Mesodermal cell (in vitro differentiated cells): ENCODE measurements around the gene BRCA2.
A peak's percentile ranks its signal among the peaks of the same experiment; 100 is the strongest.

Experiments used
- H3K27ac ChIP-seq: 2 replicates; pipeline ENCODE4 v1.7.0; 2013; ENCODE audit warnings: mild to moderate bottlenecking, low read depth, low read length, moderate library complexity; ENCODE audit not compliant: severe bottlenecking
- H3K36me3 ChIP-seq: 2 replicates; pipeline ENCODE4 v1.7.1; 2013; ENCODE audit warnings: mild to moderate bottlenecking, low read length, moderate library complexity; ENCODE audit not compliant: control insufficient read depth, insufficient read depth
- H3K4me1 ChIP-seq: one replicate; pipeline ENCODE4 v1.7.1; 2013; ENCODE audit warnings: mild to moderate bottlenecking, low read length; ENCODE audit not compliant: insufficient read depth, control insufficient read depth, poor library complexity, severe bottlenecking
- H3K4me3 ChIP-seq: 2 replicates; pipeline ENCODE4 v1.7.0; 2013; ENCODE audit warnings: low read length, control low read depth, mild to moderate bottlenecking; ENCODE audit not compliant: insufficient read depth, poor library complexity, severe bottlenecking; ENCODE audit errors: extremely low read depth
- H3K9me3 ChIP-seq: 2 replicates; pipeline ENCODE4 v1.7.1; 2013; ENCODE audit warnings: mild to moderate bottlenecking, low read length, moderate library complexity; ENCODE audit not compliant: control insufficient read depth
- whole genome bisulfite sequencing, 2 experiments: methylation state at CpG; one replicate each; pipeline ENCODE4 v1.1.5; 2013; ENCODE audit warnings: missing lambda C conversion rate in 2 of 2; ENCODE audit not compliant: insufficient coverage in 2 of 2; 5-methylcytosine and 5-hydroxymethylcytosine counted together

The BRCA2 gene

GRCh38 chr13:32311188-32311897 lies 4.0 kb upstream of the BRCA2 start:
- 88 to 95% methylated on average over 24 to 30 of the region's 36 CpGs for WGBS, 2 experiments
- Histone ChIP-seq H3K27ac (no peak overlapping the region), H3K36me3 (no peaks in the 10 kb centered on the region), H3K4me1 (no peaks in the 10 kb centered on the region), H3K9me3 (peaks cover 5% of the 10 kb centered on the region), H3K4me3 (no peak overlapping the region)

GRCh38 chr13:32314271-32315237 lies 754 bp upstream of the BRCA2 start:
- Histone ChIP-seq H3K9me3 (peaks cover 5% of the 10 kb centered on the region), H3K4me3 (peak overlapping the region; percentile 69), H3K27ac (peak overlapping the region; percentile 97), H3K36me3 (peaks cover 3% of the 10 kb centered on the region), H3K4me1 (no peaks in the 10 kb centered on the region)
- WGBS, 2 experiments, result 82 to 88% methylated on average over 26 to 28 of the region's 32 CpGs

GRCh38 chr13:32316028-32316339 lies 676 bp downstream of the BRCA2 start:
- Histone ChIP-seq H3K27ac (peak overlapping the region; percentile 97), H3K36me3 (peaks cover 11% of the 10 kb centered on the region), H3K4me1 (no peaks in the 10 kb centered on the region), H3K9me3 (peaks cover 5% of the 10 kb centered on the region), H3K4me3 (peak overlapping the region; percentile 69)
- whole genome bisulfite sequencing, 2 experiments, result 3 to 7% methylated on average over 7 to 11 of the region's 13 CpGs

- WGBS, 2 experiments, result 100% methylated on average over 3 of the region's 6 CpGs; no CpG with 5 or more reads in 1 of the 2 experiments
- Histone ChIP-seq H3K9me3 (peaks cover 5% of the 10 kb centered on the region), H3K36me3 (peaks cover 13% of the 10 kb centered on the region), H3K4me1 (no peaks in the 10 kb centered on the region), H3K4me3 (peak overlapping the region; percentile 69), H3K27ac (no peak overlapping the region)
Observed at GRCh38 chr13:32316501-32316900, 1.2 kb downstream of the BRCA2 start.

GRCh38 chr13:32317716-32318465 lies 2.6 kb downstream of the BRCA2 start:
- Histone ChIP-seq H3K36me3 (peaks cover 18% of the 10 kb centered on the region), H3K4me1 (no peaks in the 10 kb centered on the region), H3K27ac (no peak overlapping the region), H3K9me3 (peaks cover 5% of the 10 kb centered on the region), H3K4me3 (no peak overlapping the region)
- WGBS, 2 experiments, result no CpG with 5 or more reads among the region's 2 CpGs

GRCh38 chr13:32320528-32320927 lies 5.2 kb downstream of the BRCA2 start:
- 92 to 100% methylated on average over 1 to 3 of the region's 4 CpGs for WGBS, 2 experiments
- no peak overlapping the region for H3K4me3 ChIP-seq
- H3K27ac ChIP-seq, result no peak overlapping the region
- peaks cover 28% of the 10 kb centered on the region for H3K36me3 ChIP-seq
- no peaks in the 10 kb centered on the region for H3K9me3 ChIP-seq
- no peaks in the 10 kb centered on the region for H3K4me1 ChIP-seq

- no peak overlapping the region for H3K4me3 ChIP-seq
- no peaks in the 10 kb centered on the region for H3K4me1 ChIP-seq
- peaks cover 31% of the 10 kb centered on the region for H3K36me3 ChIP-seq
- no peaks in the 10 kb centered on the region for H3K9me3 ChIP-seq
- no peak overlapping the region for H3K27ac ChIP-seq
Observed at GRCh38 chr13:32323912-32324311, 8.6 kb downstream of the BRCA2 start.

GRCh38 chr13:32330441-32330840 lies 15.1 kb downstream of the BRCA2 start:
- Histone ChIP-seq H3K4me1 (no peaks in the 10 kb centered on the region), H3K9me3 (no peaks in the 10 kb centered on the region), H3K36me3 (peaks cover 43% of the 10 kb centered on the region), H3K27ac (no peak overlapping the region), H3K4me3 (no peak overlapping the region)
- 90 to 100% methylated on average over 2 of the region's 2 CpGs for WGBS, 2 experiments

- no CpG with 5 or more reads among the region's 2 CpGs for WGBS, 2 experiments
- Histone ChIP-seq H3K4me1 (no peaks in the 10 kb centered on the region), H3K27ac (no peak overlapping the region), H3K4me3 (no peak overlapping the region), H3K36me3 (peaks cover 58% of the 10 kb centered on the region), H3K9me3 (no peaks in the 10 kb centered on the region)
Observed at GRCh38 chr13:32334671-32335070, 19.4 kb downstream of the BRCA2 start.

GRCh38 chr13:32340914-32341313 lies 25.6 kb downstream of the BRCA2 start:
- Histone ChIP-seq H3K4me3 (no peak overlapping the region), H3K4me1 (no peaks in the 10 kb centered on the region), H3K9me3 (no peaks in the 10 kb centered on the region), H3K27ac (no peak overlapping the region), H3K36me3 (peaks cover 17% of the 10 kb centered on the region)
- WGBS, 2 experiments, result no CpG with 5 or more reads among the region's 3 CpGs
